Measurements from ENCODE around the gene FAM135A. TPM values are rescaled to one million over a fixed set of nuclear protein-coding genes. Genes with fewer than 3 reads are reported as not detected.
A peak's percentile ranks its signal among the peaks of the same experiment; 100 is the strongest.

The FAM135A gene
- 12.1 TPM for polyA plus RNA-seq (2013, experiment 1 of 2)
- 12.8 TPM for polyA plus RNA-seq (2013, experiment 2 of 2)

DNA sequence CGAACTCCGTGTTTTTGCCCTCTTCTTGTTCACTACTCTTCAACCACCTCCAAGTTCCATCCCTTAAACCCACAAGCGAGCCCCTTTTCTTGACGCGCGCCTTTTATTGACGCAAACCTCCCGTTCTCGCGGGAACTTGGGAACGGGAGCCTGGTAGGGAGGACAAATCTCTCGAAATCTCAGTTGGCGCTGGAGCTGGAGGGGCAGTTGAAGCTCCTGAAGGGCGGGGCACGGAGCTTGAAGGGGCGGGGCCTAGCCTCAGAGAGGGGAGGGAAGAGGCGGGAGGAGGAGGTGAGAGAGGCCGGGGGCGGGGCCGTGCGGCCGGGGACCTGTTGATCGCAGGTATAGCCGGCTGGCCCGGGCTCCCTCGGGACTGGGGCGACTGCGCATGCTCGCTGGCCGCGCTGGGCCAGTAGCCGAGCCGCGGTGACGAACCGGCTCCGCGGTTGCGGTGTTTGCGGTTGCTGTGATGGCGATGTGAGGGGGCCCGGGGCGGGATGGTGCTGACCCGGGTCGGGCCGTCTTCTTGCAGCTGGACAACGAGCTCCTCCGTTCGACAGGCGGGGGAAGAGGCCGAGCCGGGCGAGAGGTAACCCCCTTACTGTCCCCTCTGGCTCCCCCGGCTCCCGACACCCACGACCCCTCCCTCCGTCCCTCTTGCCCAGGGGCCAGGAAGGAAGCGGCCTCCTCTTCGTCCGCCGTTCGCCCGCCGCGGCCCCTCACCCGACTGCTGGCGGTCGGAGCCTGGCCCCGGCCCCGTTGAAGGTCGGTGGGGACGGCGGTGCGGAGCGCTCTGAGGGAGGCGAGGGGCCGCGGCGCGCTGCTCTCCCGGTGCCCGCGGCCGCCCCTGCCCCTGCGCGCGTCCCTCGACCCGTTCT is at the start of gene FAM135A:
FAM135A (plus strand) TSS at position 395 of the 878 bp plus-strand sequence. CDS start 14,835 bp downstream, outside the sequence.
- Histone ChIP-seq H3K27ac (ENCODE audit: low read depth, low read length, severe bottlenecking) (peak within 1 kb of the TSS; percentile 75), H3K36me3 (ENCODE audit: control insufficient read depth, insufficient read depth, low read length) (peaks cover 13% of the 10 kb centered on the region), H3K4me1 (ENCODE audit: control insufficient read depth, insufficient read depth, low read length, poor library complexity, severe bottlenecking) (no peaks in the 10 kb centered on the region), H3K4me3 (ENCODE audit: extremely low read depth, insufficient read depth, low read length, poor library complexity, severe bottlenecking) (peak within 1 kb of the TSS; percentile 74), H3K9me3 (ENCODE audit: control insufficient read depth, low read length) (no peaks in the 10 kb centered on the region)
- WGBS, 2 experiments (ENCODE audit: insufficient coverage in 2 of 2), result 0% methylated on average over 52 to 57 of the region's 89 CpGs

DNA sequence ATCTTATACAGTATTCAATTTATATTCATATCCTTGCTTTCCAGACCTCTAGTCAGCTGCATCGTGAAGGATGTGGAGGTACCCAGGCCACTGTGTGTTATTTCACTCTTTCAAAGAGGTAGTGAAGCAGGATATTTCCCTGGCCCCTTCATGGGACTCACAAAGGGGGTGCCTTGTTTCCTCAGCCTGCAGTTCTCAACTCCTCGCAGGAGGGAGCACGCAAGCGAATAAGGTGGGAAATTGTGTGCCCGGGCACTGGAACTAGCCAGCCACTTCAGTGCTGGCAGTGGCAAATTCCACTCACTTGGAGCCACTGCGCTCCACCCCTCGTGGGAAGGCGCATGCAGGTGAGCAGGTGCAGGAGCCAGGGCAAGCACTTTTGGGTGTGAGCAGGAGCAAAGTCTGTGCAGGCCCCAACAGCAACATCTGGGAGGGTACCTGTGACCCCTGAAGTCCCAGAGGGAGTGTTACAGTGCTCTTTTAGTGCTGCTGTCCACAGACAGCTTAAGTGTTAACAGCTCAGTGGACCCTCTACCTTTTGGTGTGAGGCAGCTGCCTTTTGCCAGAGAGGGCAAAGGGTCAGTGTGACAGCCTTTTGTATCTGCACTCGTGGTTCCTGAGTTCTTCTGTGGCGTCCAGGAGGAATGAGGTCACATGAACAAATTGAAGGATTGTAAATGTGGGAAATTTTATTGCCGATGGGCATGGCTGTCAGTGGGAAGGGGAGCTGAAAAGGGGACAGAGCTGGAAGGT is 49.4 kb upstream of the FAM135A start:
- Histone ChIP-seq H3K4me1 (ENCODE audit: control insufficient read depth, insufficient read depth, low read length, poor library complexity, severe bottlenecking) (no peaks in the 10 kb centered on the region), H3K36me3 (ENCODE audit: control insufficient read depth, insufficient read depth, low read length) (no peaks in the 10 kb centered on the region), H3K9me3 (ENCODE audit: control insufficient read depth, low read length) (no peaks in the 10 kb centered on the region), H3K4me3 (ENCODE audit: extremely low read depth, insufficient read depth, low read length, poor library complexity, severe bottlenecking) (no peak overlapping the region), H3K27ac (ENCODE audit: low read depth, low read length, severe bottlenecking) (no peak overlapping the region)
- WGBS, 2 experiments (ENCODE audit: insufficient coverage in 2 of 2), result 88 to 93% methylated on average over 8 to 10 of the region's 11 CpGs

DNA sequence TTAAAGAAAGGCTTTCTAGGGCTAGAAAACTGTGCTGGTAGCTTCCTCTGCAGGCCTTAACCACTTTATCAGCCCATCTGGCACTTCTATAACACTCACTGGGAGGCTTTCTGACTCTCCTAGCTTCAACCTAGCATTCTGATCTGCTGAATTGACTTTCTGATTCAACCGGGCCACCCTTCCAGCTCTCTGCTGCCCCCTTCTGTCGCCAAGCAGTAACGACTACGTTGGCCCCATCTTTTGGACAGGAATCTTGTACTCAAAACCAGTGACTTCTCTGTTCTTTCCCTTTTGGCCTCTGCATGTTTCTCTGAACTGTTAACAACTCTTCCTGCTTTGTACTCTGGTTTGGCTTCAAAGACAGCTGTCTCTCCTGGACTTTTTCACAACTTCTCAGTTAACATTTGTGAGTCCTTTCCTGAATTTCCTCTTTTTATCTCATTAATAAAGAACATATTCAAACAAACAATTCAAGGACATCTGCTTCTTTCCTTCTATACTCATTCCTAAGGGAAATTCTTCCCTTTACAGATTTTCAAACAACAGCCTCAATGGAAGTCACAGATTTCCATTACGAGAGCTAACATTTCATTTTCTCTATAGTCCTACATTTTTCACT is 43.9 kb upstream of the FAM135A start:
- H3K27ac ChIP-seq (ENCODE audit: low read depth, low read length, severe bottlenecking), result no peak overlapping the region
- WGBS, 2 experiments (ENCODE audit: insufficient coverage in 2 of 2), result 0 to 20% methylated on average over 4 to 5 of the region's 5 CpGs

DNA sequence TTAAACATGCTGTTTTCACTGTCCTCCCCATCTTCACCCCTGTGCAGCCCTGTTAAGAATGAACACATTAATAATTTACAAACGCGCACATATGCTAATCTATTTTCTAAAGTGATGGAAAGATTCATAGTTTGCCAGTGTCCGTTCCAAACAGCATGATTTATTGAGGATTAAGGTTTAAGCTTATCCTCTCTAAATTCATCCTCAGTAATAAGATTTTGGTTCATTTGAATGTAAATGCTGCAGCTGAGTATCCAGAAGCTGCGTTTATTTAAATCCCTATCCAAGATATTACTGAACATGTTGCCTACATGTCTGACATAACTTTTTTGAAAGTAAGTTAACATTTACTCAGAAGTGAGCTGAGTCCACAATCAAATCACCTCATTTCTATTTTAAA is 42.8 kb upstream of the FAM135A start:
- Histone ChIP-seq H3K36me3 (ENCODE audit: control insufficient read depth, insufficient read depth, low read length) (no peaks in the 10 kb centered on the region), H3K27ac (ENCODE audit: low read depth, low read length, severe bottlenecking) (no peak overlapping the region), H3K4me1 (ENCODE audit: control insufficient read depth, insufficient read depth, low read length, poor library complexity, severe bottlenecking) (no peaks in the 10 kb centered on the region), H3K9me3 (ENCODE audit: control insufficient read depth, low read length) (no peaks in the 10 kb centered on the region), H3K4me3 (ENCODE audit: extremely low read depth, insufficient read depth, low read length, poor library complexity, severe bottlenecking) (no peak overlapping the region)
- 82% methylated on average over 3 of the region's 4 CpGs; no CpG with 5 or more reads in 1 of the 2 experiments for WGBS, 2 experiments (ENCODE audit: insufficient coverage in 2 of 2)

More for the DNA sequence above, 43.9 kb upstream of the FAM135A start:
- H3K4me3 ChIP-seq (ENCODE audit: extremely low read depth, insufficient read depth, low read length, poor library complexity, severe bottlenecking), result no peak overlapping the region
- no peaks in the 10 kb centered on the region for H3K9me3 ChIP-seq (ENCODE audit: control insufficient read depth, low read length)
- no peaks in the 10 kb centered on the region for H3K4me1 ChIP-seq (ENCODE audit: control insufficient read depth, insufficient read depth, low read length, poor library complexity, severe bottlenecking)
- H3K36me3 ChIP-seq (ENCODE audit: control insufficient read depth, insufficient read depth, low read length), result no peaks in the 10 kb centered on the region

DNA sequence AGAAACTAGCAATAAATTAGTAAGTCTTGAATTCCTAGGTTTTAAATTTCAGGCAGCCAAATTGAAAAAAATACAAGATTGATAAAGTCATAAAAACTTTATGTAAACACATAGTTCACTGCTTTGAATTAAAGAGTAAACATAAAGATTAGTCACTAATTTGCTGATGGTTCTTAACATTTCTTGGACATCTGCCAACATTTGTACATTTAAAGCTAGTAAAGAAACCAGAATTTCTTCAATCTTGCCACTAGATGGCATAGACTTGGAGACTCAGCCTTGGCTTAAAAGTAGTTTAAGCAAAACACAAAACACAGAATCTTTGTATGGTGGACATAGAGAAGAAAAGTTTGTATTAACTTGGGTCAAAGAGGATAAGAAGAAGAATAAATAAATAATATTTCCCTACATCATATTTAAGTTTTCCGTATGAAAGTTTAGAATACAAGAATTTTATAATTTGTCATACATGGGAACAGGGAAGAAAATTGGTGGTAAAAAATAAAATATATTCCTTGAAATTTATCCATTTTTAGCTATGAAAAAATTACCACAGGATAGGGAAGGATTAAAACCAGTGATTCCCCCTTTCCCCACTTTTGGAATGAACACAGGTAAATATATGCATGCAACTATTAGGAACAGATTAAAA is 41.7 kb upstream of the FAM135A start:
- no CpG with 5 or more reads among the region's 1 CpG for WGBS, 2 experiments (ENCODE audit: insufficient coverage in 2 of 2)
- no peaks in the 10 kb centered on the region for H3K36me3 ChIP-seq (ENCODE audit: control insufficient read depth, insufficient read depth, low read length)
- H3K27ac ChIP-seq (ENCODE audit: low read depth, low read length, severe bottlenecking), result no peak overlapping the region
- H3K4me3 ChIP-seq (ENCODE audit: extremely low read depth, insufficient read depth, low read length, poor library complexity, severe bottlenecking), result no peak overlapping the region
- no peaks in the 10 kb centered on the region for H3K9me3 ChIP-seq (ENCODE audit: control insufficient read depth, low read length)
- no peaks in the 10 kb centered on the region for H3K4me1 ChIP-seq (ENCODE audit: control insufficient read depth, insufficient read depth, low read length, poor library complexity, severe bottlenecking)

DNA sequence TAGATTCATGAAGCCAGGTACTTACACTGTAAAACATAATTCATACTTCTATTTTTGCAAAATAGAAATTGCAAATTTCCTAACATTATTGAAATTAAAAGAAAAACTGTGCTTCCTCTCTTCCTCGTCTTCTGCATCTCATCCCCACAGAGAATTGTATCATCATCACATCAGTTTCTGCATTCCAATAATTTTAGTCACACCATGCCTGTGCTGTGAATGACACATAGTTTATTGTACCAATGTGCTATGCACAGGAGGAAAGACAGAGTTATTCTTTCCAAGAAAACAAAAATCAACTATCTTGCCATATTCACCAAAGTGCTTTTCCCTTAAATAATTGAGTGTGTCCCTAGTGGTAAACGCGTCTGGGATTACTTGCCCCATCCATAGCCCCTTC is 38.1 kb upstream of the FAM135A start:
- H3K4me1 ChIP-seq (ENCODE audit: control insufficient read depth, insufficient read depth, low read length, poor library complexity, severe bottlenecking), result no peaks in the 10 kb centered on the region
- WGBS, 2 experiments (ENCODE audit: insufficient coverage in 2 of 2), result 94% methylated on average over 3 of the region's 3 CpGs; no CpG with 5 or more reads in 1 of the 2 experiments
- H3K9me3 ChIP-seq (ENCODE audit: control insufficient read depth, low read length), result no peaks in the 10 kb centered on the region
- H3K36me3 ChIP-seq (ENCODE audit: control insufficient read depth, insufficient read depth, low read length), result no peaks in the 10 kb centered on the region
- H3K27ac ChIP-seq (ENCODE audit: low read depth, low read length, severe bottlenecking), result no peak overlapping the region
- H3K4me3 ChIP-seq (ENCODE audit: extremely low read depth, insufficient read depth, low read length, poor library complexity, severe bottlenecking), result no peak overlapping the region

DNA sequence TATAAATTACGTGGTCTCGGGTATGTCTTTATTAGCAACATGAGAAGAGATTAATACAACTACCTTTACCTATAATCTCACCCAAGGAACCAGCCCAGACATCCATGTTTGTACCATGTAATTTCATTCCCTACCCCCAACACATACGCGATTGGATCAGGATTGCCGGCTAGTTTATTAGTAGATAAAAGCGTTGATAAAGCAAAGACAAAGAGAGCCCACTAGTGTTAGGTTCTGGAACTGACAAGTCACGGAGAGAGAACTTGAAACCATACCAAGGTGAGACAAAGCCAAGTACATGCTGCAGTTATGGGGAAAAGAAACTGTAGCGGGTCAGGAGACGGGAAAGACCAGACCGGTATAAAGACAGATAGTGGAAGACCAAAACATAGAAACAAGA is 37.4 kb upstream of the FAM135A start:
- Histone ChIP-seq H3K36me3 (ENCODE audit: control insufficient read depth, insufficient read depth, low read length) (no peaks in the 10 kb centered on the region), H3K4me1 (ENCODE audit: control insufficient read depth, insufficient read depth, low read length, poor library complexity, severe bottlenecking) (no peaks in the 10 kb centered on the region)
- 86 to 91% methylated on average over 7 of the region's 10 CpGs for WGBS, 2 experiments (ENCODE audit: insufficient coverage in 2 of 2)

DNA sequence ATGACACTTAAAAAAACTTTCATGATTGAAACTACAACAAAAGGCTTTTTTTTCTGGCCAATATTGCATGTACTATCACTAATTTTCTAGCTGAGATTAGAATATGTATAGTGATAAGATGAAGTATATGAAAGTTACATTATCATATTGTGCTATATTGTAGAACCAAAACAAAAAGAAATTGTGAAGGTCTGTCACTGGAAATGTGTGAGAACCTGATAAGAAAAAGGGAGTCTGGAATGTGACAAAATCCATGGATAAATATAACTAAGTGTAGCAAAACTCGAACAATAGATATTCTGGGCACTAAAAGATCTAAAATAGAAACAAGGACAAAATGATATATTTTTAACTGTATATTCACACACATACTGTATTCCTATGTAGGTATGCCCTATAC is 36.7 kb upstream of the FAM135A start:
- H3K9me3 ChIP-seq (ENCODE audit: control insufficient read depth, low read length), result no peaks in the 10 kb centered on the region
- H3K4me1 ChIP-seq (ENCODE audit: control insufficient read depth, insufficient read depth, low read length, poor library complexity, severe bottlenecking), result no peaks in the 10 kb centered on the region
- no CpG with 5 or more reads among the region's 1 CpG for WGBS, 2 experiments (ENCODE audit: insufficient coverage in 2 of 2)
- H3K36me3 ChIP-seq (ENCODE audit: control insufficient read depth, insufficient read depth, low read length), result no peaks in the 10 kb centered on the region
- H3K4me3 ChIP-seq (ENCODE audit: extremely low read depth, insufficient read depth, low read length, poor library complexity, severe bottlenecking), result no peak overlapping the region
- no peak overlapping the region for H3K27ac ChIP-seq (ENCODE audit: low read depth, low read length, severe bottlenecking)

More for the DNA sequence above, 37.4 kb upstream of the FAM135A start:
- Histone ChIP-seq H3K9me3 (ENCODE audit: control insufficient read depth, low read length) (no peaks in the 10 kb centered on the region), H3K27ac (ENCODE audit: low read depth, low read length, severe bottlenecking) (no peak overlapping the region), H3K4me3 (ENCODE audit: extremely low read depth, insufficient read depth, low read length, poor library complexity, severe bottlenecking) (no peak overlapping the region)

DNA sequence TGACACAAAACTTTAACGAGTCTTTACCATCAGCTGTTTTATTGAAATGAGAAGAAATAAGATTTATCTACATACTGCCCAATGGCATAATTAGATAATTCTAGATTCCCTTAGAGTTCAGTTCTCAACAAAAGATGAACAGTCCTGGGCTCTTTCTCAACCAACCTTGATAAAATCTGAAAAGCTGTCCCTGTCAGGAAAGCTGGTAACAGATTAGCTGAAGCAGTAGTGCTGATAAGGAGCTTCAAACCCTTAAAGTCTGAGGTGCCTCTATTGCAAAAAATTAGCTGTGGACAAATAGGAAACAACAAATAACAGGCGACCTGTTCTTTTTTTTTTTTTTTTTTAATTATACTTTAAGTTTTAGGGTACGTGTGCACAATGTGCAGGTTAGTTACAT is 35.9 kb upstream of the FAM135A start:
- H3K9me3 ChIP-seq (ENCODE audit: control insufficient read depth, low read length), result no peaks in the 10 kb centered on the region
- H3K36me3 ChIP-seq (ENCODE audit: control insufficient read depth, insufficient read depth, low read length), result no peaks in the 10 kb centered on the region
- no peak overlapping the region for H3K4me3 ChIP-seq (ENCODE audit: extremely low read depth, insufficient read depth, low read length, poor library complexity, severe bottlenecking)
- no peak overlapping the region for H3K27ac ChIP-seq (ENCODE audit: low read depth, low read length, severe bottlenecking)
- no CpG with 5 or more reads among the region's 3 CpGs for WGBS, 2 experiments (ENCODE audit: insufficient coverage in 2 of 2)
- H3K4me1 ChIP-seq (ENCODE audit: control insufficient read depth, insufficient read depth, low read length, poor library complexity, severe bottlenecking), result no peaks in the 10 kb centered on the region

DNA sequence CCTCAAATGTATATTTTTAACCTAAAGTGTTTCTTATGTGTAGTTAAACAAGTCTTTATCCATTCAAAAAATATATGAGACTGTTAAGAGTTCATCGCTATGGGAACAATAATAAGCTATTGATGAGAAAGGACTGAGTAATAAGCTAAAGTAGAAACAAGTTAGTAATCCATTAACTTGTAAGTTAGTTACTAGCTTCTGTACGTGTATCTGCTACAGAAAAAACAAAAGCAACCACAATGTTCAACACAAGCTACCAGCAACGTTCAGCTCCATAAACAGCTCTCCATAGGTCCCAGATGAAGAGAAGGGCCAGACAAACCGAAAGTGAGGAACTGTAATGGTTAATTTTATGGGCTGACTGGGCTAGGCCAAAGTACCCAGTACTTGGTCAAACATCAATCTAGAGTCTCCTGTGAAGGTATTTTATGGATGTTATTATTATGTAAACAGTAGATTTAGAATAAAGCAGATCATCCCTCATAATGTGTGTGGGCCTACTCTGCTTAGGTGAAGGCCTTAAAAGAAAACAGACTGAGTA is 33.8 kb upstream of the FAM135A start:
- 100% methylated on average over 1 of the region's 4 CpGs; no CpG with 5 or more reads in 1 of the 2 experiments for WGBS, 2 experiments (ENCODE audit: insufficient coverage in 2 of 2)
- no peak overlapping the region for H3K27ac ChIP-seq (ENCODE audit: low read depth, low read length, severe bottlenecking)

More for the DNA sequence above, 33.8 kb upstream of the FAM135A start:
- Histone ChIP-seq H3K4me3 (ENCODE audit: extremely low read depth, insufficient read depth, low read length, poor library complexity, severe bottlenecking) (no peak overlapping the region), H3K36me3 (ENCODE audit: control insufficient read depth, insufficient read depth, low read length) (no peaks in the 10 kb centered on the region), H3K9me3 (ENCODE audit: control insufficient read depth, low read length) (no peaks in the 10 kb centered on the region), H3K4me1 (ENCODE audit: control insufficient read depth, insufficient read depth, low read length, poor library complexity, severe bottlenecking) (no peaks in the 10 kb centered on the region)
